Left renal pelvis (tissue), 4 donors: Measurements from ENCODE around the gene NDUFS7. TPM values are rescaled to one million over a fixed set of nuclear protein-coding genes. Genes with fewer than 3 reads are reported as not detected.

Experiments
- DNase-seq, 4 donors: peaks; one replicate each; pipeline ENCODE4 v3.0.0-alpha.2; 2013; ENCODE audit warnings: low read depth in 4 of 4, low spot score in 3 of 4
- polyA plus RNA-seq, 4 donors: library from polyadenylated mRNA; unstranded; fragments of 120-200 nt; gene quantifications; one replicate each; pipeline ENCODE4 v1.2.1, GENCODE V29; 2013; ENCODE audit not compliant: insufficient read length in 4 of 4

The NDUFS7 gene
- polyA plus RNA-seq, 4 donors, result 32.0 to 90.9 (median 46.4) TPM

DNA sequence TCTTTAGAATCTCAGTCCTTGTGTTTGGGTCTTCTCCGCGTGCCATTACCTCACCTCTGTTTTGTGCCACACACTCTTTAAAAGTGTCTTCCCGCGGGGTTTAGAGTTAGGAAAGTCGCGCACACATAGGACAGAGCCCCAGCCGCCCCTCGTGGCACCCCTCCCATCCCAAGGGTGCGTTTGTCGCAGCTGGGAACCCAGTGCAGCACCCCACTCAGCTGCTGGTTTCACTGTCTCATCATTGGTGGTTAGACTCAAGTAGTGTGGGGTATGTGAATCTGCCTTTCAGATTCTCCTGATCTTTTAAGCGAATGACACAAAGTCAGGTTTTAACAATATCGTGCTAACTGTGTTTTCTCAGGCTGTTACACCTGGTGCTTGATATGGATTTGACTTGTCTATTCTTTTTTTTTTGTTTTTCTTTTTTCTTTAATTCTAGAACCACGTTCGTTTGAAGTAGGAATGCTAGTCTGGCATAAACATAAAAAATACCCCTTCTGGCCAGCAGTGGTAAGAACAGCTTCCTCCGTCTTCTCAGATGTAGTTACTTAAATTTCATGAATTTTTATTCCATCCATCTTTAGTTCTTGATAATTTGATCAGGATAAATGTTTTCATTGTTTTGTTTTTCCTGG is 19.5 kb upstream of the NDUFS7 start:
- no peak for DNase-seq

DNA sequence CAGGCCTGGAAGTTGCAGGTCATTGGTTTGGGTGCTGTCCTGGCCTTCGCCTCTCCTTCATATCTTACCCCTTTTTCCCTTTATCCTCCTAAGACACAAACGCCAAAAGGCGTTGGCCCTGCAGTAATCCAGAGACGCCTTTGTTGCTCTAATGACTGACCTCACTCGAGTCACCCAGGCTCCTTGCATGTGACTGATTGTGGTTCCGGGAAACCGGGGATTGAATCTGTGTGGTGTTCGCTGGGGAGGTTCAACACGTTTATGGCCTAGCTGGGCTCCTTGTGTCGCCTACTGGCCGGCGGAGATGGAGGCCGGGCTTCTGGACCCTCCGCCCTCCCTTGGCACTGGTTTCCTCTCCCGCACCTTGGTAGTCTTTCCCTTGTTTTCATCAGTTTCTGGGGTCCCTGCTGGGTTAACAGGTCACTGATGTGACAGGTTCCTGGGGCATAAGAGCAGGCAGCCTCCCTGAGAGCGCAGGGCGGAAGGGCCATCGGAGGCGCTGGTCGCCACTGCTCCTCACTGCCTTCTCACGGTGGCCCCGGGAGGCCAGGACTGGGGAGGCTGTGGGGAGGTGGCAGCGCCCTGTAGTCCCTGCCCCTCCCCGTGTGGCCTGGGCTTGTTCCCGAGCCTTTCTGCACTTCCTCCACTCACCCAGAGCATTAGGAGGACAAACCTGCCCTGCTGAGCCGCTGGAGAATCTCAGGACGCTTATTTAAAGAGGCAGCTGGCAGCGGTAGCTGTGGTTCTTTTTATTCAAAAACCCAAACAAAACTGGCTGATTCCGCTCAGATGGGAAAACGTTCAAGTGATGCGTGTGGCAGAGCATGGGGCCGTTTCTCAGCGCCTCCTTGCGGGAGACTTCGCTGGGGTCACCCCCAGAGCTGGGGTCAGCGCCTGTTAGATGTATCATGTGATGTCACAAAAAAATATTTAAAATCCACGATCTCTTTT is 18.1 kb upstream of the NDUFS7 start:
- DNase-seq, result no peak

DNA sequence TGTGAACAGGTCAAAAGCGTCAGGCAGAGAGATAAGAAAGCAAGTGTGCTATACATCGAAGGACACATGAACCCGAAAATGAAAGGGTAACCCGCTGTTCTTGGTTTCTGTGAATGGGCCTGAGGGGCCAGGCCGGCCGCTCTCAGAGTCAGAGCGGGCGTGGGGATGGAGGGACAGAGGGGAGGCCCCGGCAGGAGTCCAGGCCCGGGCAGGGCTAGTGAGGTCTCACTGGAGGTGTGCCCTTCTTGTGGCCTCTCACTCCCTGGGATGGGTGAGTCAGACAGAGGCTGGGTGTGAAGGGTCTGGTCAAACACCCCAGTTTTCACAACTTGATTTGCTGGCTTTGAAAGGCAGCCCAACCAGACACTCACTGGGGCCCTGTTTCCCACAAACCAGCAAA is 17.4 kb upstream of the NDUFS7 start:
- no peak for DNase-seq

DNA sequence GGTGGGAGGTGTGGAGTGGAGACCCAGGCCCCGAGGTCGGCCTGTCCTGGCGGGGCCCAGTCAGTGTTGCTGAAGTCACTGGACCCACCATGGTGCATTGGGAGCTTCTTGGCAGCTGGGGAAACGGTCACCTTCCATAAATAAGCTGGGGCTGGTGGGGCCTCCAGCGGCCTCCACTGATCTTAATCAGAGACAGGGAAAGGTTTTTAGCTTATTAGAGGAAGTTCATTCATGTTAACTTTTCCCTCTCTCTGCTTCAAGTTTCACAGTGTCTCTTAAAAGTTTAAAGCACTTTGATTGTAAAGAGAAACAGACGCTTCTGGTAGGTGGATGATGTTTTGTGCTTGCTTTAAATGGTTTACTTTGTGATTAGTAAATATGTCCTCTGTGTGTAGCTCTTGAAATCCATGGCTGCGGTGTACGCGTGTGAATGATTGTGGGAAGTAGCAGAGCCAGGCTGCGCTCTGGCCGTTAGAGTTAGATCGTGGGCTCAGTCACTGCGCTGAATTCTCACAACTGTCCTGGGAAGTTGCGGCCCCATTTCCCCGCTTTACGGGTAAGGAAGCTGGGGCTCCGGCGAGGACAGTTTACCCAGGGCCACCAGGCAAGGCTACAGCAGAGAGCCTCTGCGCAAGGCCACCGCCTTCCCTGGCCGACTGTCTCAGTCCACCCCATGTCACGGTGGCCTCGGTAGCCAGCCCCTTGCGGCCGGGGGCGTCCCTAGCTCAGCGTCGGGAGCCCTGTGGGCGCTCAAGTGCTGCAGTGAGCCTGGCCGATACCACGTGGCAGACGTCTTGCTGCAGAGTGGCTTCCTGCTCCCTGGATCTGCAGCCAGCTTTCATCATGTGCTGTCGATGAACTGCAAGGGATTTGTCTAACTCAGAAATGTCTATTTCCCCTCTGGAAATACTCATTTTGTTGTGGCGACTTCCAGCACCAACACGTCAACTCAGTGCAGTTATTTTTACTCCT is 16.5 kb upstream of the NDUFS7 start:
- no peak for DNase-seq

DNA sequence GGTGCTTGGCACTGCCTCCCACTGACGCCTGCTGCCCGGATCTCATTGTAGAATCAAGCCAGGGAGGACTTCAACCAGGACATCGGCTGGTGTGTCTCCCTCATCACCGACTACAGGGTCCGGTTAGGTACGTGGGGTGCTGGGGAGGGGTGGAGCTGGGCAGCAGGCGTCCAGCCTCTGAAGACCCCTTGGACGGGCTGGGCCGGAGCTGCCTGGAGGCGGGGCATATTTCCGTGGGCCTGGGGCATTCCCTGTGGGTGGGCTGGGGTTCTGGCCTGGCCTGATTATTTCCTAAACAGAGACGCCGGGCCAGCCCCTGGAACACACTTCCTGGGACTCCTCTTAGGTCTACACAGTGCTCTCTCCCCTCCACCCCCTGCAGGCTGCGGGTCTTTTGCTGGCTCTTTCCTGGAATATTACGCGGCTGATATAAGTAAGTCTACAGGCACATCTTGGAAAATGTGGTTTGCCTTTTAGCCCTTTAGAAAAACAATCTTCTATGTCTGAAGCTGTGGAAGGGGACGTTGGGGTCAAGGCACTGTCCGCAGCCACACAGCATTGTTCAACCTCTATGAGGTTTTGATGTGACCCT is 14.4 kb upstream of the NDUFS7 start:
- DNase-seq, result no peak

DNA sequence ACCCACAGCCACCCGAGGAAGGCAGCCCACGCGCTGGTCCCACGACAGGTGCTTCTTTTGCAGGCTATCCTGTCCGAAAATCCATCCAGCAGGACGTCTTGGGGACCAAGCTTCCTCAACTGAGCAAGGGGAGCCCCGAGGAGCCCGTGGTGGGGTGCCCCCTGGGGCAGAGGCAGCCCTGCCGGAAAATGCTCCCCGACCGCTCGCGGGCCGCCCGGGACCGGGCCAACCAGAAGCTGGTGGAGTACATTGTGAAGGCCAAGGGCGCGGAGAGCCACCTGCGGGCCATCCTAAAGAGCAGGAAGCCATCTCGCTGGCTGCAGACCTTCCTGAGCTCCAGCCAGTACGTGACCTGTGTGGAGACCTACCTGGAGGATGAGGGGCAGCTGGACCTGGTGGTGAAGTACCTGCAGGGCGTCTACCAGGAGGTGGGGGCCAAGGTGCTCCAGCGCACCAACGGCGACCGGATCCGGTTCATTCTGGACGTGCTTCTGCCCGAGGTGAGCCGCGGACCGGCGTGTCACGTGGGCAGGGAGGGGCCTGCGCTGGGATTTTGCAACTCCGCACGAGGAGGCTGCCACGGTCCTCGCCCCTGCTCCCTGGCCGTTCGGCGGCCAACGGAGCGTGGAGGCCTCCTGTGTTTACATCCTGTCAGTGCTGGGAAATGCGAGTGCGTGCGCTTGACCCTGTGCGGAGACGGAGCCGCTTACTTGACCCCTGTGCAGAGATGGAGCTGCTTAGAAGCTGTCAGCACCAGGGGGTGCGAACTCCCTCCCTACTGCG is 12.9 kb upstream of the NDUFS7 start:
- peak in 2 of 4 donors; percentile 46 to 53 for DNase-seq

DNA sequence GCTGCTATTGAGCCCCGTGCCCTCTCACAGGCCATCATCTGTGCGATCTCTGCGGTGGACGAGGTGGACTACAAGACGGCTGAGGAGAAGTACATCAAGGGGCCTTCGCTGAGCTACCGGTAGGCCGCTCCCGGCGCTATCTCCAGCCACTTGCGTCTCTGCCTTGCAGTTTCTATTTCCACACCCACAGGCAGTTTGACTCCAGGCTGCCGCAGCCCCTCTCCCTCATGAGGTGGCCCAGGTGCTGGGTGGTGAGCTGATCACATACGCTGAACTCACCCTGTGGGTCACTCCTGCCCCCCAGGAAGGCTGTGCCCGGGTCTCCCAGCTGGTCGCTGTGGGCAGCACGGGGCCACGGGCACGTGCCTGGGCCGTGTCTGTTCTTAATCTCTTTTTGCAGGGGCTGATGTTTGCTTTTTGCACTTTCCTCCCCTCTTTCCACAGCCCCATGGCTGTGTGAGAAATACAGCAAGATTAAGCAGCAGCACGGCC is 10.6 kb upstream of the NDUFS7 start:
- DNase-seq, result no peak

DNA sequence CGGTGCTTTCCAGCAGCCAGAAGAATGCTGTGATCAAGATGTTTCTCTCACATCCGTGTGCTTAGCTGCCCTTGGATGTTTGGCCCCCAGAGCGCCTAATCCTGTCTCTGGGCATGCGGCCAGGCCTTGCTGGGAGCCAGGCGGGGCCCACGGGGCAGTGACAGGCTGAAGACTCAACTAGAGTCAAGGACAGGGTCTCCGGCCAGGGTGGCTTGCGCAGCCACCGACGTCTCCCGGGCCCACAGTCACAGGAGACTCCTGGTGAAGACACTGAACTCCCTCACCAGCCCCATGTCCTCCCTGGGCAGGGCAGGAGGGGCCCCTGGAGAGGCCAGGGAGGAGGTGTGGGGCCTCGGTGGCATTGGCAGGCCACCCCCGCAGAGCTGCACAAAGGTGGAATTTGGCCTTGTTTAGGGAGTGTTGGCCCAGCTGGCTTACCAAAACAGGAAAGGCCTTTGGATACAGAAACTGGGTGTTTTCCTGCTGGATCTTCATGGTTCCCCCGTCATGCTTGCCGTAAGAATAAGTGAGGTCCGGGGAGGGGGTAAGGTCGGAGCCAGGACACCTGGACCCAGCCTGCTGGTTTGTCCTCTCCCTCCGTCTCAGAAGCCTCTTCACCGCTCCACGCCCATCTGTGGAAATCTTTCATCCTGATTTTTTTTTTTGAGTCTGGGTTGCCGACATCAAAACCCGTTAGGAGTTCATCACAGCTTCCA is 10.0 kb upstream of the NDUFS7 start:
- DNase-seq, result no peak

DNA sequence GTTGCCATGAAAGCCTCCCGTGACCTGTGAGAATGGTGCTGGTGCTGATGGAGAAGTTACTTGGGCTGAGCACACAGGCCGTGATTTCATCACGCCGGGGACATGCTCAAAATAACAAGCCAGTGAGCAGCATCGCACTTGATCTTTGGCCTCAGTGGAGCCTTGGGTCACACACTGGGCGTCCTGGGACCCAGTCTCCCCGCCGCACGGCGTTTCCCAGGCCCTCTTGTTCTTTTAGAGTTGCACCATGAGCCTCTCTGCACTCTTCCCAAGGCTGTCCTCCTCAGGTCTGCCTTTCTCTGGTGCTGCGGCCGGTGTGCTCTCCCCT is 9.5 kb upstream of the NDUFS7 start:
- DNase-seq, result no peak

DNA sequence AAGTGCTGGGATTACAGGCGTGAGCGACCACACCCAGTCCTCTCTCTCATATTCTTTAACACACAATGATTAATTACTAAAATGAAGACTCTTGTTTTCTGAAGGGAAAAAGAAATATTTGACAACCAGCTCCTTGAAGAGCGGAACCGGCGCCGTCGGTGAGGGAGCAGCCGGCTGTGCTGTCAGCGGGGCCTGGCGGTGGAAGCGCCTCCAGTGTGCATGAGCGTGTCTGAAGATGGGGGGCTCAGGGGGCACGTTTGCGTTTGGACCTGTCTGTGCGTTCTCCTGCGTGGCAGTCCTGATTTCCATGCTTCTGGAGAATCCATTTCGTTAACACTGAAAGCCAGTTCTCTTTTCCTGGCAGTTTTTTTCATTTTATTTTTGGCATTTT is 7.3 kb upstream of the NDUFS7 start:
- DNase-seq, result no peak

DNA sequence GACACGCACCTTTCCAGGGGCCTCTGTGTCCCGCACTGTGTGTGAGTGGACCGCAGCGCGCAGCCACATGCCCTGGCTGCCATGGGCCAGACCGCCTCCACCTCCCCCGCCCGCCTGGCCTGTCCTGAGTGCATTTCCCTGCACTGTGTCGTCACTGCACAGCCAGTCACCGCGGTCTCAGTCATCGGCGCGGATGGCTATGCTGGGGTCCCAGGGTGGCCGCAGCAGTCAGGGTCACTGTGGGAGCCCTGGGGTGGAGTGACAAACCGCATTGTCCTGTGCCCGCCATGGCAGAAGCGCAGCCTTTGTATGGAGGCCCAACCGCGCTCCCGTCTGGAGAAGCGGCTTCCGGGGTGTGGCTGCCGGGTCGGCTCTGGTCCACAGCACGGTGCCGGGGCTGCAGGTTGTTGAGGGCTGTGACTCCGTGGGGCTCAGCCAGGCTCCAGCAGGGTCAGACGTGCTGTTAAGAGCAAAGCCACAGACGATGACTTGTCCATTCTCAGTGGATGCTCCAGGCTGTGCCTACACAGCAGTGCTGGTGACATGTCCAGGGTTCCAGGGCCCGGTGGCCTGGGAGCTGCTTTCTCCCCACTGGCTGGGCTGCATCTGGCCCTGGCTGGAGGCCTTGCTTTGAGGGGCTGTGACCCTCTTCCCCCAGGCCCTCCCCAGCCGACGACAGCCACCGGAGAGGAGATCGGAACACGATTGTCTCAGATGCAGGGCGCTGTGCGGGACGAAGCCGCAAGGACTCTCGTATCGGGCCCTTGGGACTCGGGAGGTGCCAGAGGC is 6.3 kb upstream of the NDUFS7 start:
- no peak for DNase-seq

DNA sequence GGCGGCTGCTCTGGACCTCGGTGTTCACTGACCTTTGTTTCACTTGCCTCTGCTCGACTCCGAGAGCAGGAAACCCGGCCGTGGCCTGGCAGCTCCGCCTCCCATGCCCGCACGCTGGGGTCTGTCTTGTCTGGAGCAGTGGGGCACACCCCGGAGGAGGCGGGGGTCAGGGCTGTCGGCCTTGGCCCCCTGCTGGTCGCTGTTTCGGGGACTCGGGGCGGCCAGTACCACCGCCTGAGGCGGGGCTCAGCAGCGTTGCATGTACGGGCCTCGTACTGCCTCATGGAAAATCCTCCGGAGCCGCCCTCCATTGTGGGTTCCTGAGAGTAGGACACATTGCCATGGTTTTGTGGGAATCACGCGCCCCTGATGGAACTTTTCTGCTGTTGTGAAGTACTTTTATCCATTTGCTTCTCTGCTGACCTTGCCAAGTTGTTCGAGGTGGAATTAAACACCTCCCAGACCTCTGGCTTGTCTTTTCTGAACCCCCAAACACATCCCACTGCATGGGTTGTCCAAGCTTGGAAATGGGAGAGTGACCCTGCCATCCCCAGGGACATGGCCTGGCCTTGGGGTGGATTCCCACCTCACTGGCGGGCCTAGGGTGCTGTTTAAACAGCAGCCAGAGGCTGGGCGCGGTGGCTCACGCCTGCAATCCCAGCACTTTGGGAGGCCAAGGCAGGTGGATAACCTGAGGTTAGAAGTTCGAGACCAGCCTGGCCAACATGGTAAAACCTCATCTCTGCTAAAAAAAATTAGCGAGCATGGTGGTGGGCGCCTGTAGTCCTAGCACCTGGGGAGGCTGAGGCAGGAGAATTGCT is 5.5 kb upstream of the NDUFS7 start:
- DNase-seq, result no peak

DNA sequence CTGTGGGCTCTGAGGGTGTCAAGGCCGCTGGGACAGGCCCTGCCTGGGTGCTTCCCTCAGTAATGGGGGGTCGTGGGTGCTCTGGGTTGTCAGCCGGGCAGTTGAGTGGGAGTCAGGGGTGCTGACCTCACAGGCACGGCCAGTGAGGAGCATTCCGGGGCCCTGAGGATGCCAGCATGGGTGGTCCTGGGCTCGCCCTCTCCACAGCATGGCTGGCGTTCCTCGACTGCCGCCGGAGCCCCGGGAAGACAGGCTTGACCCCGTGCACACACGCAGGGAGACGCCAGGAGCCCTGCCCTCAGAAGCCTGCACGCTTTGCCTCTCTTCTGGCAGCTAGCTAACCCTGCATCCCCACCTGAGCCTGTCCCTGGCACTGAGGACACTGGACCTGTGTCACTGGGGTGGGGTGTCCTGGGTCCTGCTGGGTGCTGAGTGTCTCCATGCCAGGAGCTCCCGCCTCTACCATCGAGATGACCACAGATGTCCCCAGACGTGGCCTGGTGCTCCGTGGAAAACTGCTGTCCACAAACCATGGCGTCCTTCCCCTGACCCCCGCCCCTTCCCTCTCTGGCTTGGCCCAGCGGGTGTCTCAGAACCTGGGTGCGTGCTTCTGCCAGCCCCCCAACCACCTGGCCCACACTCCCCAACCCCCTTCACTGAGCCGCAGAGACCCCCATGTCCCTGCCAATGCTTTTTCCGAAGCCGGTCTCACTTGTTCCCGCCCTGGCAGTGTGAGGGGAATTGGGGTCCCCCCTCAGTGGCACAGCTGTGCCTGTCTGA is 4.4 kb upstream of the NDUFS7 start:
- no peak for DNase-seq

DNA sequence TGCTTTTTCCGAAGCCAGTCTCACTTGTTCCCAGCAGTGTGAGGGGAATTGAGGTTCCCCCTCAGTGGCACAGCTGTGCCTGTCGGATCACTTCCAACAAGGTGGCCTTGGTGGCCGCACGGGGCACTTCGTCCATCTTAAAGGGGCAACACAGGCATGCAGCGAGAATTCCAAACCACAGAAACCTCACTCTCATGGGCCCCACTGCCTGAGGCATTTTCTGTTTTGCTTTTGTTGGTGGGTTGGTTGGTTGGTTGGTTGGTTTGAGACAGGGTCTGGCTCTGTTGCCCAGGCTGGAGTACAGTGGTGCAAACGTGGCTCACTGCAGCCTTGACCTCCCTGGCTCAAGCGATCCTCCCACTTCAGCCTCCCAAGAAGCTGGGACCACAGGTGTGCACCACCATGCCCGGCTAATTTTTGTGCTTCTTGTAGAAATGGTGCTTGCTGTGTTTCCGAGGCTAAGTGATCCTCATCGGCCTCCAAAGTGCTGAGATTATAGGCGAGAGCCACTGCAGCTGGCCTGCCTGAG is 3.7 kb upstream of the NDUFS7 start:
- DNase-seq, result no peak

DNA sequence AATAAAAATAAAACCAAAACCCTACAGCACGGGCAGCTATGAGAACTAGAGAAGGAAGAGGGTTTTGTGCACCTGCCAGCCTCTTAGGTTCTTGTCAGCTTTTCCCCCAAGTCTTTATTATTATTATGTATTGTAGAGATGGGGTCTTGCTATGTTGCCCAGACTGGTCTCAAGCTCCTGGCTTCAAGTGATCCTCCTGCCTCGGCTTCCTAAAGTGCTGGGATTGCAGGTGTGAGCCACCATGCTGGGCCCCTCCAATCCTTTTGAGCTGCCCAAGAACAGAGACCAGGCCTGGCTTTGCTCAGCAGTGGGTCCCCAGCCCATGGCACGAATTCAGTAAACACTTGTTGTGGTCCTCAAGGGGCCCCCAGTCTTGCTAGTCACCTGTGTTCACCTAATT is 1.5 kb upstream of the NDUFS7 start:
- no peak for DNase-seq

DNA sequence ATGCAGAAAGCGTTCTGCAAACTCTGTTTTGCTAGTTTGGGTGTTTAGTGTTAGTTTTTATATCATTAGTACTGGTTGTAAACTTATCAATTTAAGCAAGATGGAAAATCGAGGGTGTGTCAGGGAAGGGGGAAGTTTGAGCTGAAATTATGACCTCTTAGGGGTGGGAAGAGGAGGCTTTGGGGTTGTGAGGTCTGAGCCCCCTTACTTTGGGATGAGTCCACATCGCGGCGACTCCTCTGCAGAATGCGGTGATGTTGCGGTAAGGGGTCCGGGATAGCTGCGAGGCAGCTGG is 743 bp upstream of the NDUFS7 start:
- DNase-seq, result no peak

DNA sequence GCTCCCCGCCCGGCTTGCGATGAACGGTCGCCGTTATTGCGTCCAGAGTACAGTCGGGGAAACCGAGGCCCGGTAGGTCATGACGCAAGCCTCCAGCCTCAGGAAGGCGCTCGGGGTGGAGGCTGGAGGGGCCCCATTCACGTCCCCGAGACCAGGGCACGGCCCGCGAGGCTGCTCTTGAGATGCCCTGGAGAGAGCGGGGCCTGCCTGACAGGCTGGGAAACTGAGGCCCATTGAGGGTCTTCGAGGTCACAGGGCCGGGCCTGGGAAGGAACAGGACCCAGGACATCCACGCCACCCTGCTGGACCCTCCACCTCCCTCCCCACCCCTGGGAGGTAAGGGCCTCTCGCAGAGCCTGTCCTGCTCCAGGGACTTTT is 367 bp downstream of the NDUFS7 start:
- DNase-seq, result no peak
